GM19023 (cell line): Measurements from ENCODE around the gene FRMD4B.

Experiments
- ATAC-seq: cut with Tn5 transposase; IDR thresholded peaks from one replicate; pipeline ENCODE4 v1.9.1; 2021; ENCODE audit warnings: mild to moderate bottlenecking, moderate library complexity; ENCODE audit not compliant: unreplicated experiment

The FRMD4B gene

GRCh38 chr3:69180869-69181591 lies 204.9 kb downstream of the FRMD4B start:
- no peak for ATAC-seq

- no peak for ATAC-seq
These were observed 206.0 kb downstream of the FRMD4B start for GRCh38 chr3:69179740-69180372.

GRCh38 chr3:69178838-69179739 lies 206.8 kb downstream of the FRMD4B start:
- no peak for ATAC-seq

GRCh38 chr3:69178082-69178481 lies 207.8 kb downstream of the FRMD4B start:
- no peak for ATAC-seq

- ATAC-seq = no peak
These were observed 210.8 kb downstream of the FRMD4B start for GRCh38 chr3:69174871-69175737.

GRCh38 chr3:69174445-69174844 lies 211.4 kb downstream of the FRMD4B start:
- no peak for ATAC-seq

- no peak for ATAC-seq
These were observed 213.8 kb downstream of the FRMD4B start for GRCh38 chr3:69172058-69172457.

- ATAC-seq = no peak
These were observed 219.4 kb downstream of the FRMD4B start for GRCh38 chr3:69166446-69166845.

GRCh38 chr3:69165744-69166143 lies 220.1 kb downstream of the FRMD4B start:
- ATAC-seq = no peak

- ATAC-seq = no peak
These were observed 221.6 kb downstream of the FRMD4B start for GRCh38 chr3:69164296-69164695.

GRCh38 chr3:69162308-69162980 lies 223.4 kb downstream of the FRMD4B start:
- no peak for ATAC-seq

GRCh38 chr3:69161587-69162307 lies 224.1 kb downstream of the FRMD4B start:
- no peak for ATAC-seq

GRCh38 chr3:69160525-69160924 lies 225.4 kb downstream of the FRMD4B start:
- no peak for ATAC-seq

- ATAC-seq = no peak
These were observed 225.8 kb downstream of the FRMD4B start for GRCh38 chr3:69160107-69160506.

- no peak for ATAC-seq
These were observed 236.3 kb downstream of the FRMD4B start for GRCh38 chr3:69149586-69149985.

- ATAC-seq = no peak
These were observed 240.2 kb downstream of the FRMD4B start for GRCh38 chr3:69145688-69146087.

- no peak for ATAC-seq
These were observed 241.2 kb downstream of the FRMD4B start for GRCh38 chr3:69144631-69145245.

- ATAC-seq = no peak
These were observed 242.3 kb downstream of the FRMD4B start for GRCh38 chr3:69143612-69144011.
